Panc1 (cell line): ENCODE measurements around the gene TNS4. TPM values are rescaled to one million over a fixed set of nuclear protein-coding genes. Genes with fewer than 3 reads are reported as not detected.

ENCODE experiments used
- ATAC-seq: fragments of 200-7000 bp; cut with Tn5 transposase; 2 replicates; pipeline ENCODE4 v1.9.1; 2020; ENCODE audit warnings: mild to moderate bottlenecking, moderate library complexity
- BruUV-seq: library from RNA; stranded (reverse); fragments of 400-500 nt; replicated peaks from 2 replicates; lab custom pipeline; 2021; lab: Mats Ljungman, UMichigan
- CTCF ChIA-PET: fragments of 300-600 bp; sonication (Branson Sonifier 250); formaldehyde crosslinking; loops from one replicate; lab custom pipeline; 2022; ENCODE audit warnings: antibody characterized with exemption; lab: Charles Lee
- POLR2A ChIA-PET: fragments of 300-600 bp; sonication (Branson Sonifier 250); formaldehyde crosslinking; loops from one replicate; lab custom pipeline; 2022; ENCODE audit warnings: antibody characterized with exemption; lab: Charles Lee
- DNase-seq: peaks from one replicate; pipeline ENCODE4 v3.0.0-alpha.2; 2010; ENCODE audit warnings: low read depth, low spot score
- H3K27ac ChIP-seq: 2 replicates; pipeline ENCODE4 v1.5.1; 2011; ENCODE audit warnings: mild to moderate bottlenecking, low read length, inconsistent platforms
- H3K27me3 ChIP-seq: fragments of 200-500 bp; sonication (Bioruptor generic); 2 replicates; pipeline ENCODE4 v1.6.0; 2014; ENCODE audit warnings: low read length, inconsistent platforms; ENCODE audit not compliant: control insufficient read depth, insufficient read depth
- H3K36me3 ChIP-seq: fragments of 200-500 bp; sonication (Bioruptor generic); 2 replicates; pipeline ENCODE4 v1.5.1; 2014; ENCODE audit warnings: inconsistent platforms, mild to moderate bottlenecking, low read length, moderate library complexity; ENCODE audit not compliant: control insufficient read depth, insufficient read depth
- H3K4me1 ChIP-seq: 2 replicates; pipeline ENCODE4 v1.5.1; 2011; ENCODE audit warnings: inconsistent platforms, mild to moderate bottlenecking, low read length, moderate library complexity; ENCODE audit not compliant: control insufficient read depth, insufficient read depth
- H3K4me3 ChIP-seq, 2 experiments: 2 replicates each; pipeline ENCODE4 v1.5.1; 2011 to 2012; ENCODE audit warnings: low read depth in 2 of 2, low read length in 2 of 2, mild to moderate bottlenecking in 2 of 2, inconsistent platforms in 1 of 2, moderate library complexity in 1 of 2
- H3K9me3 ChIP-seq: fragments of 200-500 bp; sonication (Bioruptor generic); 2 replicates; pipeline ENCODE4 v1.5.1; 2014; ENCODE audit warnings: low read depth, mild to moderate bottlenecking, inconsistent platforms, low read length, moderate library complexity; ENCODE audit not compliant: control insufficient read depth, insufficient read depth
- CTCF ChIP-seq: fragments of 450-650 bp; IDR thresholded peaks from 2 replicates; pipeline ENCODE4 v1.5.1; 2017; ENCODE audit warnings: mild to moderate bottlenecking
- POLR2AphosphoS5 ChIP-seq: IDR thresholded peaks from 2 replicates; pipeline ENCODE4 v1.6.1; 2012; ENCODE audit warnings: mild to moderate bottlenecking, low read depth, low read length, moderate library complexity
- SIN3A ChIP-seq: IDR thresholded peaks from 2 replicates; pipeline ENCODE4 v1.6.1; 2012; ENCODE audit warnings: low read depth, mild to moderate bottlenecking, low read length, moderate library complexity, borderline replicate concordance; ENCODE audit not compliant: insufficient read depth
- TCF7L2 ChIP-seq: IDR thresholded peaks from 2 replicates; pipeline ENCODE4 v1.6.1; 2011; ENCODE audit warnings: mild to moderate bottlenecking, low read depth, low read length, inconsistent platforms
- in situ Hi-C: cut with HindIII; loops from 2 replicates; pipeline ENCODE4 v1.10.0; 2016; ENCODE audit warnings: low sequenced_read_pairs, low pct_unique_long_range_greater_than_20kb
- intact Hi-C: fragments of 100-400 bp; cut with micrococcal nuclease; formaldehyde crosslinking; loops from one replicate; pipeline ENCODE4 v1.10.0; 2022; ENCODE audit not compliant: unreplicated experiment
- total RNA-seq: library from RNA; stranded (reverse); gene quantifications from one replicate; pipeline ENCODE4 v1.2.1, GENCODE V29; 2021; ENCODE audit not compliant: unreplicated experiment
- TF ChIP-seq, protein P1 (sequence below), 2 experiments: IDR thresholded peaks; 2 replicates each; pipeline ENCODE4 v1.6.1; 2011 to 2012; ENCODE audit warnings: low read depth in 2 of 2, control low read depth in 1 of 2, low read length in 1 of 2, mild to moderate bottlenecking in 1 of 2, moderate library complexity in 1 of 2; ENCODE audit not compliant: insufficient read depth in 1 of 2

Gene TNS4
- total RNA-seq, 1 experiment from 2014 or later = not detected

DNA sequence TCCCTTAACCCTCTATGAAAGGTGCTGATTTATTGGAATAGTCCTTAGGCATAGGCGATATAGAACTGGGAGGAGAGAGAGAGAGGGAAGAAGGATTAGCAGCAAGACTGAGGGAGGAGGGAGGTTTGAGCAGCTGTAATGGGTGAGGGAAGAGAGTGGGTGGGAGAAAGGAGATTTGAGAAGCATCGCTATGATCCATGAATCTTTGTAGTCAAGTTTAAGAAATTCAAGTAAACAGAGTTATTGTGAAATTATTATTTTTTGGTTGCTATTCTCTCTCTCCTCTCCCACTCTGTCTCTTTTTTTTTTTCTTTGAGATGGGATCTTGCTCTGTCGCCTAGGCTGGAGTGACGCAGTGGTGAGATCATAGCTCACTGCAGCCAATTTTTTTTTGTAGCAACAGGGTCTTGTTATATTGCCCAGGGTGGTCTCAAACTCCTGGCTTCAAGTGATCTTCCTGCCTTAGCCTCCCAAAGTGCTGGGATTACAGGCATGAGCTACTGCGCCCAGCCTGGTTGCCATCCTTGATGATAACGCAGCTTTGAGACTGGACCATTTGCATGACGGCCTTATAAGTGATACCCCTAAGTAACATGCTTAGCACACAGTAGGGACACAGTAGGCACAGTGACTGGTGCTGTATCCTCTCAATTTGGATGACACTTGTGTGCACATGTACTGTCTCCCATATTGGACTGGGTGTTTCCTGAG lies 21.0 kb upstream of the TNS4 start:
- Histone ChIP-seq H3K9me3 (no peaks in the 10 kb centered on the region), H3K27ac (no peak overlapping the region), H3K4me3 (no peak overlapping the region), H3K27me3 (peaks cover 8% of the 10 kb centered on the region), H3K4me1 (peaks cover 5% of the 10 kb centered on the region; the same call in 1 of the 2 replicates), H3K36me3 (no peaks in the 10 kb centered on the region)
- intact Hi-C loops (no loop called here), in situ Hi-C loops (loop anchor here (5.0 kb wide), 2 partner anchors 40 to 220 kb away; no protein-coding TSS in a partner anchor)
- TF ChIP-seq POLR2AphosphoS5 (no peak), CTCF (no peak), TCF7L2 (no peak), SIN3A (no peak)
- TF ChIP-seq, protein P1, sequence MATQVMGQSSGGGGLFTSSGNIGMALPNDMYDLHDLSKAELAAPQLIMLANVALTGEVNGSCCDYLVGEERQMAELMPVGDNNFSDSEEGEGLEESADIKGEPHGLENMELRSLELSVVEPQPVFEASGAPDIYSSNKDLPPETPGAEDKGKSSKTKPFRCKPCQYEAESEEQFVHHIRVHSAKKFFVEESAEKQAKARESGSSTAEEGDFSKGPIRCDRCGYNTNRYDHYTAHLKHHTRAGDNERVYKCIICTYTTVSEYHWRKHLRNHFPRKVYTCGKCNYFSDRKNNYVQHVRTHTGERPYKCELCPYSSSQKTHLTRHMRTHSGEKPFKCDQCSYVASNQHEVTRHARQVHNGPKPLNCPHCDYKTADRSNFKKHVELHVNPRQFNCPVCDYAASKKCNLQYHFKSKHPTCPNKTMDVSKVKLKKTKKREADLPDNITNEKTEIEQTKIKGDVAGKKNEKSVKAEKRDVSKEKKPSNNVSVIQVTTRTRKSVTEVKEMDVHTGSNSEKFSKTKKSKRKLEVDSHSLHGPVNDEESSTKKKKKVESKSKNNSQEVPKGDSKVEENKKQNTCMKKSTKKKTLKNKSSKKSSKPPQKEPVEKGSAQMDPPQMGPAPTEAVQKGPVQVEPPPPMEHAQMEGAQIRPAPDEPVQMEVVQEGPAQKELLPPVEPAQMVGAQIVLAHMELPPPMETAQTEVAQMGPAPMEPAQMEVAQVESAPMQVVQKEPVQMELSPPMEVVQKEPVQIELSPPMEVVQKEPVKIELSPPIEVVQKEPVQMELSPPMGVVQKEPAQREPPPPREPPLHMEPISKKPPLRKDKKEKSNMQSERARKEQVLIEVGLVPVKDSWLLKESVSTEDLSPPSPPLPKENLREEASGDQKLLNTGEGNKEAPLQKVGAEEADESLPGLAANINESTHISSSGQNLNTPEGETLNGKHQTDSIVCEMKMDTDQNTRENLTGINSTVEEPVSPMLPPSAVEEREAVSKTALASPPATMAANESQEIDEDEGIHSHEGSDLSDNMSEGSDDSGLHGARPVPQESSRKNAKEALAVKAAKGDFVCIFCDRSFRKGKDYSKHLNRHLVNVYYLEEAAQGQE (IDR thresholded peaks at IDR 0.05; ENCODE audit: insufficient read depth in 1 of 2, low read depth in 2 of 2, low read length in 1 of 2) = no peak
- ChIA-PET POLR2A (interaction anchor here (0.6 kb wide), 1 partner anchor 21 kb away, joined by 3 read pairs; no protein-coding TSS in a partner anchor), CTCF (no interaction called here)
- no peak for ATAC-seq
- BruUV-seq = no TSS peak
- no peak for DNase-seq

GRCh38 chr17:40520991-40521453 lies 19.6 kb upstream of the TNS4 start:
- ATAC-seq = no peak
- peaks cover 8% of the 10 kb centered on the region for H3K27me3 ChIP-seq
- peaks cover 5% of the 10 kb centered on the region; the same call in 1 of the 2 replicates for H3K4me1 ChIP-seq
- BruUV-seq = no TSS peak
- H3K4me3 ChIP-seq = no peak overlapping the region
- no peak for DNase-seq
- in situ Hi-C loops (loop anchor here (5.0 kb wide), 2 partner anchors 41 to 219 kb away; no protein-coding TSS in a partner anchor), intact Hi-C loops (no loop called here)
- H3K27ac ChIP-seq = no peak overlapping the region
- no peak for TF ChIP-seq POLR2AphosphoS5
- no peak for TF ChIP-seq CTCF
- TF ChIP-seq, protein P1 (IDR thresholded peaks at IDR 0.05; ENCODE audit: insufficient read depth in 1 of 2, low read depth in 2 of 2, low read length in 1 of 2) = no peak
- TF ChIP-seq SIN3A = no peak
- no peak for TF ChIP-seq TCF7L2
- ChIA-PET CTCF (no interaction called here), POLR2A (interaction anchor here (0.6 kb wide), 1 partner anchor 274 kb away, joined by 10 read pairs; no protein-coding TSS in a partner anchor)
- no peaks in the 10 kb centered on the region for H3K36me3 ChIP-seq
- H3K9me3 ChIP-seq = no peaks in the 10 kb centered on the region
